Prostate gland (tissue), 2 donors: Measurements from ENCODE around the gene INSIG2.

Source experiments
- POLR2A ChIP-seq: fragments of 450-650 bp; IDR thresholded peaks from one replicate; pipeline ENCODE4 v1.6.1; 2016; ENCODE audit warnings: antibody characterized with exemption, mild to moderate bottlenecking
- TF ChIP-seq, protein P1 (sequence below), 4 experiments: fragments of 200-600 bp in 2 of 4; fragments of 450-650 bp in 2 of 4; sonication (generic) in 2 of 4; IDR thresholded peaks; 1 replicate in 3 of 4; 2 replicates in 1 of 4; pipeline ENCODE4 v1.5.1; 2016 to 2019; ENCODE audit warnings: antibody characterized with exemption in 4 of 4, mild to moderate bottlenecking in 2 of 4, moderate library complexity in 2 of 4

DNA sequence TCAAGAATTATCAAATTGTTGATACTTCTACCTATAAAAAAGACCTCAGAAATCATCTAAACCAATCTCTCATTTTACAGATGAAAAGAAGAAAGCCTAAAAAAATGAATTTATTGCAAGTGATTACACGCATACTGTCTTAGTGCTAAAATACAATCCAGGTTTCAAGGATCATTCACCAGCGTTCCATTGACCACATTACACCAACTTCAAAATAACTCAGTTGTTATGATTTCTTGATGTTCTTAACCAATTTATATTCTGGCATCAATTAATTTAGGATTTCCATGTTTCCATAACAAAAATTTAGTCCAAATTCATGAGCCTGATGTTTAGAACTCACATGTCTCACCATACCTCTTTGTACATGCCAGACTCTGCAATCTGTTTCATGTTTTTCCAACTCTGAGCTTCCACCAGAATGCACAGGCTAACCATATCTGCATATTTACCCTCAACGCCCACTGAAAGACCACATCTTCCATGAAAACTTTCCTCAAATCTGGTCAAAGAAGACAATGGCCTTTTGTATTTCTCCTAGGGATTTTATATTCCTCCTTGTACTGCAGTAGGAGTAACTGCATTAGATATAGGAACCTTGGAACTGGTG lies 2.1 kb upstream of the INSIG2 start:
- TF ChIP-seq, protein P1, sequence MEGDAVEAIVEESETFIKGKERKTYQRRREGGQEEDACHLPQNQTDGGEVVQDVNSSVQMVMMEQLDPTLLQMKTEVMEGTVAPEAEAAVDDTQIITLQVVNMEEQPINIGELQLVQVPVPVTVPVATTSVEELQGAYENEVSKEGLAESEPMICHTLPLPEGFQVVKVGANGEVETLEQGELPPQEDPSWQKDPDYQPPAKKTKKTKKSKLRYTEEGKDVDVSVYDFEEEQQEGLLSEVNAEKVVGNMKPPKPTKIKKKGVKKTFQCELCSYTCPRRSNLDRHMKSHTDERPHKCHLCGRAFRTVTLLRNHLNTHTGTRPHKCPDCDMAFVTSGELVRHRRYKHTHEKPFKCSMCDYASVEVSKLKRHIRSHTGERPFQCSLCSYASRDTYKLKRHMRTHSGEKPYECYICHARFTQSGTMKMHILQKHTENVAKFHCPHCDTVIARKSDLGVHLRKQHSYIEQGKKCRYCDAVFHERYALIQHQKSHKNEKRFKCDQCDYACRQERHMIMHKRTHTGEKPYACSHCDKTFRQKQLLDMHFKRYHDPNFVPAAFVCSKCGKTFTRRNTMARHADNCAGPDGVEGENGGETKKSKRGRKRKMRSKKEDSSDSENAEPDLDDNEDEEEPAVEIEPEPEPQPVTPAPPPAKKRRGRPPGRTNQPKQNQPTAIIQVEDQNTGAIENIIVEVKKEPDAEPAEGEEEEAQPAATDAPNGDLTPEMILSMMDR (IDR thresholded peaks at IDR 0.05) = no peak
- no peak for TF ChIP-seq POLR2A
